ENCODE measurements around the gene PRKG1. TPM values are rescaled to one million over a fixed set of nuclear protein-coding genes. Genes with fewer than 3 reads are reported as not detected.

PRKG1 gene
- total and polyA plus RNA-seq, 2 of the 8 experiments (the other 6 are each of a cell fraction or from before 2014, with no cell fraction given) = 4.2 to 15.2 TPM

DNA sequence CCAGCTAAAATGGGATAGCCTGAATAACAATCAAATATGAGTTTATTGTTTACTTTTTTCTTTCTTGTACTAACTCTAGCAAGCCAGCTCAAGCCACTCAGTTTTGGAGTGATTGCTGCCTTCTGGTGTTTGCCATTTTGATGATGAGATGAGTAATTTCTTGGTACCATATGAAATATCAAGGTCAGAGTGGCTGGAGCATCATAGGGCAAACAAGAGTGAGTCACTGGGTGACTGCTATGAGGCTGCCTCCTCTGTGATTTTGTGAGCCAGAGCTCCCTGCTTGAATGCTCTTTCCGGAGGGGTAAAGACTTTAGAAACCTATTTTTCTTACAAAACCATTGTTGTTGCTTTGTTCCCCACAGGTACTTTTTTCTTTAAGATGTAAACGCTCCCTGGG lies 295.6 kb downstream of the PRKG1 start (continued):
- TF ChIP-seq, protein P1, sequence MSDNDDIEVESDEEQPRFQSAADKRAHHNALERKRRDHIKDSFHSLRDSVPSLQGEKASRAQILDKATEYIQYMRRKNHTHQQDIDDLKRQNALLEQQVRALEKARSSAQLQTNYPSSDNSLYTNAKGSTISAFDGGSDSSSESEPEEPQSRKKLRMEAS (IDR thresholded peaks at IDR 0.05) = no peak
- TF ChIP-seq GTF2F1 (IDR thresholded peaks at IDR 0.05; ENCODE audit: borderline replicate concordance, low read depth, low read length) (no peak), SP4 (IDR thresholded peaks at IDR 0.05; ENCODE audit: low read length) (no peak)

Measured in H1 (cell line).